ENCODE results near the gene AGPAT1. TPM values are rescaled to one million over a fixed set of nuclear protein-coding genes. Genes with fewer than 3 reads are reported as not detected.

AGPAT1 gene
- total RNA-seq, 1 experiment from 2014 or later = 55.6 TPM

DNA sequence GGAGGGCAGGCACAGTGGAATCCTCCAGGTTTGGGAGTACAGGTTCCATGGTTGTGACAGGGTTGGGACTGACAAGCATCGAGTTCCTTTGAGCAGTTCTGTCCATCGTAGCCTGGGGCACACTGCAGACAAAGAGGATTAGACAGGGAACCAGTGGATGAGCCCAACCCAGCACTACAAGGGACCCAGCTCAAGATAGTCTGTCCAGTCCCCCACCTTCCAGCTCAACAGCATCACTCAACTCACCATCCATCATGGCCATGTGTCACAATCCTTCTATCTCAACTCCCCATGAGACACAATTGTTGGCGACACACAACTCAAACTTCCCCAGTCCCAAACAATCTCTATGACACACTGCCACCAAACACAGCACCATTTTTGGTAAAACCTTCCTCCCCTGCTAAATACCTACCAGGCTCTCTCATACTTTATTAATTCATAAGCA, 28.4 kb upstream of the AGPAT1 start:
- H3K4me1 ChIP-seq (ENCODE audit: control insufficient read depth in 1 of 2, insufficient read depth in 2 of 2, low read length in 2 of 2) = no peaks in the 10 kb centered on the region
- H2AFZ ChIP-seq (ENCODE audit: low read depth, low read length, poor library complexity, severe bottlenecking) = no peak overlapping the region
- no peaks in the 10 kb centered on the region for H3K36me3 ChIP-seq (ENCODE audit: control insufficient read depth in 1 of 2, insufficient read depth in 2 of 2, low read length in 2 of 2)
- H3K27me3 ChIP-seq (ENCODE audit: insufficient read depth, low read length) = 0 out of 2 replicates have a peak, but pooled peaks cover 3% of the 10 kb centered on the region
- no peak overlapping the region for H3K27ac ChIP-seq (ENCODE audit: low read depth, low read length)
- no peaks in the 10 kb centered on the region for H3K79me2 ChIP-seq (ENCODE audit: insufficient read depth, low read length)
- ChIA-PET CTCF (no interaction called here), POLR2A (interaction anchor here (0.8 kb wide), 1 partner anchor 9 kb away, joined by 4 read pairs; no protein-coding TSS in a partner anchor), RAD21 (ENCODE audit: low non-redundant PET in 1 of 2, low total read pairs in 2 of 2, uncharacterized antibody in 2 of 2, unreplicated experiment in 2 of 2) (no interaction called here)
- no peak overlapping the region for H3K4me2 ChIP-seq (ENCODE audit: low read length)
- H3K9me3 ChIP-seq (ENCODE audit: control insufficient read depth in 1 of 2, insufficient read depth in 1 of 2, low read depth in 1 of 2, low read length in 2 of 2) = no peaks in the 10 kb centered on the region
- no peak overlapping the region for H3K4me3 ChIP-seq (replicated peaks in 1 of 2; ENCODE audit: low read depth in 1 of 2, low read length in 2 of 2)
- ATAC-seq = no peak
- H3K9me2 ChIP-seq (ENCODE audit: insufficient read depth) = no peaks in the 10 kb centered on the region
- no peak for DNase-seq (ENCODE audit: low read depth, low spot score)
- H4K20me1 ChIP-seq (ENCODE audit: insufficient read depth) = no peaks in the 10 kb centered on the region
- TF ChIP-seq ZFX (IDR thresholded peaks at IDR 0.05) = no peak
- TF ChIP-seq, protein P1, sequence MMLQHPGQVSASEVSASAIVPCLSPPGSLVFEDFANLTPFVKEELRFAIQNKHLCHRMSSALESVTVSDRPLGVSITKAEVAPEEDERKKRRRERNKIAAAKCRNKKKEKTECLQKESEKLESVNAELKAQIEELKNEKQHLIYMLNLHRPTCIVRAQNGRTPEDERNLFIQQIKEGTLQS (IDR thresholded peaks at IDR 0.05) = no peak
- no peak for TF ChIP-seq YY1 (IDR thresholded peaks at IDR 0.05; ENCODE audit: extremely low read depth, insufficient replicate concordance, low read depth, low read length)
- TF ChIP-seq ELF1 (IDR thresholded peaks at IDR 0.05; ENCODE audit: borderline replicate concordance, low read depth) = no peak
- no peak for TF ChIP-seq CBX3 (IDR thresholded peaks at IDR 0.05; ENCODE audit: low read depth)
- no peak for TF ChIP-seq CEBPB (IDR thresholded peaks at IDR 0.05; ENCODE audit: low read depth)
- TF ChIP-seq, protein P2, sequence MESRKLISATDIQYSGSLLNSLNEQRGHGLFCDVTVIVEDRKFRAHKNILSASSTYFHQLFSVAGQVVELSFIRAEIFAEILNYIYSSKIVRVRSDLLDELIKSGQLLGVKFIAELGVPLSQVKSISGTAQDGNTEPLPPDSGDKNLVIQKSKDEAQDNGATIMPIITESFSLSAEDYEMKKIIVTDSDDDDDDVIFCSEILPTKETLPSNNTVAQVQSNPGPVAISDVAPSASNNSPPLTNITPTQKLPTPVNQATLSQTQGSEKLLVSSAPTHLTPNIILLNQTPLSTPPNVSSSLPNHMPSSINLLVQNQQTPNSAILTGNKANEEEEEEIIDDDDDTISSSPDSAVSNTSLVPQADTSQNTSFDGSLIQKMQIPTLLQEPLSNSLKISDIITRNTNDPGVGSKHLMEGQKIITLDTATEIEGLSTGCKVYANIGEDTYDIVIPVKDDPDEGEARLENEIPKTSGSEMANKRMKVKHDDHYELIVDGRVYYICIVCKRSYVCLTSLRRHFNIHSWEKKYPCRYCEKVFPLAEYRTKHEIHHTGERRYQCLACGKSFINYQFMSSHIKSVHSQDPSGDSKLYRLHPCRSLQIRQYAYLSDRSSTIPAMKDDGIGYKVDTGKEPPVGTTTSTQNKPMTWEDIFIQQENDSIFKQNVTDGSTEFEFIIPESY (IDR thresholded peaks at IDR 0.05; ENCODE audit: extremely low read depth, insufficient replicate concordance, low read length) = no peak
- H3K9ac ChIP-seq (ENCODE audit: low read length) = no peak overlapping the region
- BruUV-seq (replicated peaks) = no TSS peak
- intact Hi-C loops (cut with micrococcal nuclease) = no loop called here

Measured in HCT116 (cell line).